ENCODE data around the gene CFTR. TPM values are rescaled to one million over a fixed set of nuclear protein-coding genes. Genes with fewer than 3 reads are reported as not detected.

Gene CFTR
- total RNA-seq, 1 experiment from 2014 or later: not detected

GRCh38 chr7:117592011-117592635 is 112.3 kb downstream of the CFTR start:
- ATAC-seq (no peak), DNase-seq (ENCODE audit: low read depth, low spot score) (no peak)
- Histone ChIP-seq H3K4me2 (ENCODE audit: low read length) (no peak overlapping the region), H3K9me2 (ENCODE audit: insufficient read depth) (no peaks in the 10 kb centered on the region), H3K9me3 (ENCODE audit: control insufficient read depth in 1 of 2, insufficient read depth in 1 of 2, low read depth in 1 of 2, low read length in 2 of 2) (no peaks in the 10 kb centered on the region), H3K27me3 (ENCODE audit: insufficient read depth, low read length) (no peaks in the 10 kb centered on the region), H3K79me2 (ENCODE audit: insufficient read depth, low read length) (no peaks in the 10 kb centered on the region), H3K9ac (ENCODE audit: low read length) (no peak overlapping the region), H3K27ac (ENCODE audit: low read depth, low read length) (no peak overlapping the region), H4K20me1 (ENCODE audit: insufficient read depth) (no peaks in the 10 kb centered on the region), H3K36me3 (ENCODE audit: control insufficient read depth in 1 of 2, insufficient read depth in 2 of 2, low read length in 2 of 2) (no peaks in the 10 kb centered on the region), H3K4me3 (replicated peaks in 1 of 2; ENCODE audit: low read depth in 1 of 2, low read length in 2 of 2) (no peak overlapping the region), H2AFZ (ENCODE audit: low read depth, low read length, poor library complexity, severe bottlenecking) (no peak overlapping the region), H3K4me1 (ENCODE audit: control insufficient read depth in 1 of 2, insufficient read depth in 2 of 2, low read length in 2 of 2) (no peaks in the 10 kb centered on the region)
- intact Hi-C loops (cut with micrococcal nuclease): no loop called here
- RAD21 ChIA-PET (ENCODE audit: low non-redundant PET in 1 of 2, low total read pairs in 2 of 2, uncharacterized antibody in 2 of 2, unreplicated experiment in 2 of 2): no interaction called here
- no TSS peak for BruUV-seq (replicated peaks)
- TF ChIP-seq EZH2 (IDR thresholded peaks at IDR 0.05): no peak
- no peak for TF ChIP-seq MAX (IDR thresholded peaks at IDR 0.05)
- TF ChIP-seq CBX3 (IDR thresholded peaks at IDR 0.05; ENCODE audit: low read depth): no peak
- TF ChIP-seq ZBTB33 (IDR thresholded peaks at IDR 0.05; ENCODE audit: extremely low read depth, insufficient replicate concordance, low read length): no peak
- no peak for TF ChIP-seq REST (IDR thresholded peaks at IDR 0.05; ENCODE audit: low read depth)
- TF ChIP-seq FOSL1 (IDR thresholded peaks at IDR 0.05; ENCODE audit: low read depth): no peak
- no peak for TF ChIP-seq SRF (IDR thresholded peaks at IDR 0.05; ENCODE audit: low read depth)
- TF ChIP-seq ZNF274 (IDR thresholded peaks at IDR 0.05; ENCODE audit: low read depth, low read length): no peak
- no peak for TF ChIP-seq CEBPB (IDR thresholded peaks at IDR 0.05; ENCODE audit: low read depth)
- no peak for TF ChIP-seq POLR2AphosphoS5 (IDR thresholded peaks at IDR 0.05; ENCODE audit: low read depth, low read length)
- TF ChIP-seq RAD21 (IDR thresholded peaks at IDR 0.05; ENCODE audit: low read depth): no peak
- no peak for TF ChIP-seq YY1 (IDR thresholded peaks at IDR 0.05; ENCODE audit: extremely low read depth, insufficient replicate concordance, low read depth, low read length)
- no peak for TF ChIP-seq ZFX (IDR thresholded peaks at IDR 0.05)
- TF ChIP-seq SP1 (IDR thresholded peaks at IDR 0.05; ENCODE audit: low read depth): no peak
- TF ChIP-seq JUND (IDR thresholded peaks at IDR 0.05): no peak
- TF ChIP-seq EGR1 (IDR thresholded peaks at IDR 0.05; ENCODE audit: low read depth): no peak
- no peak for TF ChIP-seq CTCF (IDR thresholded peaks at IDR 0.05 in 2 of 3, conservative IDR thresholded peaks at IDR 0.05 in 1 of 3; ENCODE audit: borderline replicate concordance in 1 of 3, insufficient read depth in 1 of 3, low read depth in 2 of 3, low read length in 2 of 3)
- no peak for TF ChIP-seq POLR2A (IDR thresholded peaks at IDR 0.05; ENCODE audit: borderline replicate concordance, extremely low read depth, insufficient read depth, insufficient read length)
- no peak for TF ChIP-seq SIN3A (IDR thresholded peaks at IDR 0.05; ENCODE audit: low read depth)
- CTCF ChIA-PET: no interaction called here
- POLR2A ChIA-PET: no interaction called here
